Stimulated activated memory B cell treated with anti-CD40 and anti-IgM and Interleukin-4, amounts not matched to agents 10 μg/mL and 1 μg/mL and 100 μg/mL, for 72 hours (primary cell): ENCODE measurements around the gene FXYD2.

ENCODE experiments used
- ATAC-seq: fragments of 150-1000 bp; cut with Tn5 transposase; 2 replicates; pipeline ENCODE4 v1.10.0; 2021
- H3K27ac Mint-ChIP-seq: one replicate; pipeline ENCODE4 v1.8.0; 2022; ENCODE audit warnings: mild to moderate bottlenecking, mixed read lengths
- H3K27me3 Mint-ChIP-seq: one replicate; pipeline ENCODE4 v1.8.0; 2022; ENCODE audit warnings: mixed read lengths
- H3K36me3 Mint-ChIP-seq: one replicate; pipeline ENCODE4 v1.8.0; 2022; ENCODE audit warnings: mixed read lengths
- H3K4me1 Mint-ChIP-seq: one replicate; pipeline ENCODE4 v1.8.0; 2022; ENCODE audit warnings: mixed read lengths
- H3K4me3 Mint-ChIP-seq: one replicate; pipeline ENCODE4 v1.8.0; 2022; ENCODE audit warnings: mild to moderate bottlenecking, moderate library complexity, mixed read lengths
- H3K9me3 Mint-ChIP-seq: one replicate; pipeline ENCODE4 v1.8.0; 2022; ENCODE audit warnings: mixed read lengths

Gene FXYD2

GRCh38 chr11:117832511-117832910 is 8.0 kb upstream of the FXYD2 start:
- Mint-ChIP-seq H3K4me1 (peaks cover 58% of the 10 kb centered on the region), H3K36me3 (no peaks in the 10 kb centered on the region), H3K27me3 (peaks cover 43% of the 10 kb centered on the region), H3K27ac (no peak overlapping the region), H3K4me3 (no peak overlapping the region), H3K9me3 (no peaks in the 10 kb centered on the region)
- no peak for ATAC-seq

DNA sequence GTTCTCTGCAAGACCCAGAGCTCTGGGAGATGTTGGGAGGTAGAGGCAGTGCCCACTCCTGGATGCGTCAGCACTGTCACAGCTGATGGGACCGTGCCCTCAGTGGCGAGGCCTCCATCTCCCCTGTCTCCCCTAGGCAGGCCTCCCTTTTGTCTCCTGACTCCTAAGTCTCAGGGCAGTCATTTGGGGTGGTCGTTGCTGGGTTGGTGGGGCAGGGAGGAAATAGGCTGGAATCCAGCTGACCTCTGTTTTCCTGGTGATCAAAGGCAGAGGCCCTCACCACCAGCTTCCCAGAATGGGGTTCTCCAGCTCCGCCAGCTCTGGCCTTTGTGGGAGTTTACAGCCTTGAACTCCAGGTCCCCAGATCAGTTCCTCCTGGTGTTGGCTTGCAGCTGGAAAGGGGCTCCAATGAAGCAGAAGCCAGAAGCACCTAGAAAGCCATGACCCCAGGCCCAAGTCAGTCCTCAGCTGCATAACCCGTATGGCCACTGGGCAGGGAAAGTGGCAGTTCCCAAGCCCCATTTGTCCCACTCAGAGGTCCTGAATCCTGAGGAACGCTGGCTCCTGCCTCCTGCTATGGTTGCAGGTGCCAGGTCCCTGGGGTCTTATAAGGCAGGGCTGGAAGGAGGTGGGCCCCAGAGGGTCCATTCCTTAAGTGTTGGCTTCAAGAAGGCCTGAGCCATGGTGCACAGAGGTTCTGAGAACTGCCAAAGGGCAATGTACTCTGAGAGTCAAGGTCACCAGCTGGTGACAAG is 7.3 kb upstream of the FXYD2 start:
- no peak for ATAC-seq
- peaks cover 40% of the 10 kb centered on the region for H3K27me3 Mint-ChIP-seq
- no peaks in the 10 kb centered on the region for H3K9me3 Mint-ChIP-seq
- H3K4me1 Mint-ChIP-seq: peaks cover 62% of the 10 kb centered on the region
- H3K36me3 Mint-ChIP-seq: no peaks in the 10 kb centered on the region
- no peak overlapping the region for H3K27ac Mint-ChIP-seq
- no peak overlapping the region for H3K4me3 Mint-ChIP-seq

DNA sequence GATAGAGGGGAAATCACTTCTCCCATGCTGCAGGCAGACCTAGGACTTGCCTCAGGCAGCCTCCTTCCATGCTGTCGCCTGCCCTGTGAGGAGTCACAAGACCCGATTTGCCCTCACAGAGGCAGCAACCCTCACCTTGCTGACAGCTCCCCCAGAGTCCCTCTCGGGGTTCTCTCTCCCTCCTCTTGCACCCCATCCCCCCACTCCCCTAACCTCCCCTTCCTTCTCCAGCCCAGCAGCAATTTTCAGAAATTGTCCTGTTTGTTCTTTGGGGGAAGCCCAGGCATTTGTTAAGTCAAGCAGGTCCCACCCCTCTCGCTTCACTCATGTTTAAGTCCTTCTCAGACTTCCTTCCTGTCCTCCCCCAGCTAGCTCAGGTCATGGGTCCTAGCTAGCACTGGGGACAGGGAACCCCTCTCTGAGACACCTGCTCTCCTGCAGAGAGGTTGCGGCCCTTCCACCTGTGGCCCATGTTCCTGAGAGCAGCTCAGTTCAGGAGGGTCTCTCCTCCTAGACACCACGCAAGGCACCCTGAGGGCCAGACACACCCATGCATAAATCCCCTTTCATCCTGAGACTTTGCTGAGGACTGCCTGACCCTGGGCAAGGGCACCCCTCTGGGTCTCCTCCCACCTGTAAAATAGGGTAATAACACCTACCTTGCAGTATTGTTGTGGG is 6.3 kb upstream of the FXYD2 start:
- Mint-ChIP-seq H3K9me3 (no peaks in the 10 kb centered on the region), H3K36me3 (no peaks in the 10 kb centered on the region), H3K4me3 (peak overlapping the region; percentile 15), H3K4me1 (peaks cover 65% of the 10 kb centered on the region), H3K27me3 (peaks cover 35% of the 10 kb centered on the region), H3K27ac (peak overlapping the region; percentile 89)
- ATAC-seq: no peak

DNA sequence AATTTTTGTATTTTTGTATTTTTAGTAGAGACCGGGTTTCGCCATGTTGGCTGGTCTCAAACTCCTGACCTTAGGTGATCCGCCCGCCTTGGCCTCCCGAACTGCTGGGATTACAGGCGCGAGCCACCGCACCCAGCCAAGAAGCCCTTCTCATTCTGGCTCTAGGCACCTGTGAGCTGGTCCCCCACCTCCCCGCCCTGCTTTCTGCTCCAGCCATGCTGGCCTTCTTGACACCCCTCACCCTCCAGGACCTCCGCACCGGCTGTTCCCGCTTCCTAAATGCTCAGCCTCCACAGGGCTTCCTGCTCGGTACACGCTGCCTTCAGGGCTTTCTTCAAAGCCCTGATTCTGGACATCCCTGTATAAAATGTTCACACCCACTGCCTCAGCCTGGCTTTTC is 5.5 kb upstream of the FXYD2 start:
- peaks cover 35% of the 10 kb centered on the region for H3K27me3 Mint-ChIP-seq
- peak overlapping the region; percentile 89 for H3K27ac Mint-ChIP-seq
- H3K4me1 Mint-ChIP-seq: peaks cover 62% of the 10 kb centered on the region
- H3K9me3 Mint-ChIP-seq: no peaks in the 10 kb centered on the region
- H3K36me3 Mint-ChIP-seq: no peaks in the 10 kb centered on the region
- H3K4me3 Mint-ChIP-seq: peak overlapping the region; percentile 29
- ATAC-seq: no peak

DNA sequence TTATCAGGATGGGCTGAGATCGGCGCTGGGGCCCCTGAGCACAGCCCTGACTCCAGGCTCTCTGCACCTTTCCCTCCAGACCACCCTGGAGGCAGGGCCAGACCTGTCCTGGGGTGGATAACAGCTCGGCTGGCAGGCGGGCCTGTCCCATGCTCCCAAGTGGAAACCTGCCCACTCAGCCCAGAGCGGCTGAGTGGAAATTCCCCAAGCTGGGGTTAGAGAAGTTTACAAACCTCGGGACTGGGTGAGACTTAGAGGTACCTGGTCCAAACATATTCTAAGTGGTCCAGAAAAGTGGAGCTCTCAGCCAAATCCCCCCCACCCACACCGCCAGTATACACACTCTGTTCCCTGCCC is 4.8 kb upstream of the FXYD2 start:
- ATAC-seq: peak; percentile 14
- H3K9me3 Mint-ChIP-seq: no peaks in the 10 kb centered on the region
- H3K4me3 Mint-ChIP-seq: peak overlapping the region; percentile 48
- peak overlapping the region; percentile 89 for H3K27ac Mint-ChIP-seq
- peaks cover 38% of the 10 kb centered on the region for H3K27me3 Mint-ChIP-seq
- no peaks in the 10 kb centered on the region for H3K36me3 Mint-ChIP-seq
- peaks cover 58% of the 10 kb centered on the region for H3K4me1 Mint-ChIP-seq

DNA sequence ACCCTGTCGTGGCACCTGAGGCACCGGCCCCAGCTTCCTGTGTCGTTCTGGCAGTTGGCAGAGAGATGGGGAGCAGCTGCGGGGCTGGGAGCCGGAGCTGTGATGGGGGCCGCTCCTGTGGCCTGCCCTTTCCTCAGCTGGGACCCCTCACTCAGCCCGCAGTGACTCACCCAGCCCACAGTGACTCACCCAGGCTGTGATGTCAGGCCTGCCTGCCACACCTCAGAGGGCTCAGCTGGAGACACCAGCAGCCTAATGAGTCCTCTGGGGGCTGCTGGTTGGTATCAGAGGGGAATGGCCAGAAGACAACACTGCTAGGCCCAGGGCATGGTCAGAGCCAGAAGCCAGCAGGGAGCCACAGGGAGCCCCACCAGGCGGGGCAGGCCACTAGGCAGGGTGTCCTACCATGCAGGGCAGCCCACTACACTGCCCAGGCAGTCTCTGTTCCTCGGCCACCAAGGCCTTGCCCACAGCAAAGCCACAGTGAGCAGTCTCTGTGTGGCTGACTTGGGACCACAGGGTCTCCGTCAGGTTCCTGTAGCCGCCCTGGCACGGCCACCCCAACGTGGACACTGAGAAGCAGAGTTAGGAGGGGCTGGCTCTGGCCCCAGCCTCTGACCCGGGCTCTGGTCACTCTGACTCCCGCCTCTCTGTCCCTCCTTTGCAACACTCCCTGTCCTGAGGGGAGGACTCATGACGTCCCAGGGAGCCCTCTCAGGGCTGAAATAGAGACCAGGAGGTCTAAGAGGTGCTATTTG is 4.2 kb upstream of the FXYD2 start:
- peak overlapping the region; percentile 50 for H3K4me3 Mint-ChIP-seq
- no peaks in the 10 kb centered on the region for H3K9me3 Mint-ChIP-seq
- no peaks in the 10 kb centered on the region for H3K36me3 Mint-ChIP-seq
- peak; percentile 94 for ATAC-seq
- H3K4me1 Mint-ChIP-seq: peaks cover 58% of the 10 kb centered on the region
- H3K27me3 Mint-ChIP-seq: peaks cover 42% of the 10 kb centered on the region
- peak overlapping the region; percentile 89 for H3K27ac Mint-ChIP-seq

GRCh38 chr11:117827521-117828511 is 3.3 kb upstream of the FXYD2 start:
- H3K4me3 Mint-ChIP-seq: peak overlapping the region; percentile 50
- peaks cover 42% of the 10 kb centered on the region for H3K27me3 Mint-ChIP-seq
- peak overlapping the region; percentile 89 for H3K27ac Mint-ChIP-seq
- ATAC-seq: peak; percentile 25
- no peaks in the 10 kb centered on the region for H3K36me3 Mint-ChIP-seq
- H3K9me3 Mint-ChIP-seq: no peaks in the 10 kb centered on the region
- peaks cover 56% of the 10 kb centered on the region for H3K4me1 Mint-ChIP-seq

DNA sequence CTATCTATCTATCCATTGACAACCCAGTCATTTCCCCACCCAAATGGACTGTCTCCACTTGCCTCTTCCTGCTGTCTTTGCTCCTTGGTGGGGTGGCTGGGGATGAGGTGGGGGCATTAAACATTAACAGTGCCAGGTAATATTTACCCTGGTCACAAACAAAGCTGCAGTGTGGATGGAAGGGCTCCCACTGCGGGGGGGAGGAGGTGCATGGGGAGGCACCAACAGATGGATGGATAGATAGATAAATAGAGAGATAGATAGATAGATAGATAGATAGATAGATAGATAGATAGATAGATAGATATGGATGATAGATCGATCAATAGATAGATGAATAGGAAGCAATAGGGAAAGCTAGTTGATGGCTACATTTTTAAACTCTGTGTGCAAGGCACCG is 2.3 kb upstream of the FXYD2 start:
- Mint-ChIP-seq H3K27me3 (peaks cover 42% of the 10 kb centered on the region), H3K36me3 (no peaks in the 10 kb centered on the region), H3K4me3 (no peak overlapping the region), H3K4me1 (peaks cover 63% of the 10 kb centered on the region), H3K27ac (peak overlapping the region; percentile 26), H3K9me3 (no peaks in the 10 kb centered on the region)
- no peak for ATAC-seq

DNA sequence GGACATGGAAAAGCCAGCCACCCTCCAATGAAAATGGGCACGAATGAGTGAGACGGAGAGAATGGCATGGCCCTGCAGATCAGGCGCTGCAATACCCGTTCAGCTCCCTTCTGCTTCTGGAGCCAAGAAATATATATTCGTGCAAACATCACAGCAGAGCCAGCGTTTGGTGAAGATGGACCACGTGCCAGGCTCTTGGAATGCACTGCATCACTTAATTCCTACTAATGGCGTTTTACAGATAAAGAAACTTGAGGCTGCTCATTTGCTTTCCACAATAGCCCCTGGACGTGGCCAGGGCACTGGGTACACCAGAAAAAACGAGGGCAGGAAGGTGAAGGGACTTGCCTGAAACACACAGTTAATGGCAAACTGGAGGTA is 1.6 kb upstream of the FXYD2 start:
- ATAC-seq: no peak
- Mint-ChIP-seq H3K27me3 (peaks cover 41% of the 10 kb centered on the region), H3K4me1 (peaks cover 63% of the 10 kb centered on the region), H3K36me3 (no peaks in the 10 kb centered on the region), H3K9me3 (no peaks in the 10 kb centered on the region), H3K27ac (no peak overlapping the region), H3K4me3 (no peak overlapping the region)

GRCh38 chr11:117825538-117826189 is 1.1 kb upstream of the FXYD2 start:
- Mint-ChIP-seq H3K9me3 (no peaks in the 10 kb centered on the region), H3K4me3 (no peak overlapping the region), H3K27ac (no peak overlapping the region), H3K4me1 (peaks cover 58% of the 10 kb centered on the region), H3K36me3 (no peaks in the 10 kb centered on the region), H3K27me3 (peaks cover 36% of the 10 kb centered on the region)
- no peak for ATAC-seq

- no peak for ATAC-seq
- peaks cover 54% of the 10 kb centered on the region for H3K4me1 Mint-ChIP-seq
- no peak overlapping the region for H3K4me3 Mint-ChIP-seq
- H3K27me3 Mint-ChIP-seq: peaks cover 28% of the 10 kb centered on the region
- H3K9me3 Mint-ChIP-seq: no peaks in the 10 kb centered on the region
- no peaks in the 10 kb centered on the region for H3K36me3 Mint-ChIP-seq
- H3K27ac Mint-ChIP-seq: peak overlapping the region; percentile 65
These were observed 561 bp downstream of the FXYD2 start for GRCh38 chr11:117823946-117824420.

DNA sequence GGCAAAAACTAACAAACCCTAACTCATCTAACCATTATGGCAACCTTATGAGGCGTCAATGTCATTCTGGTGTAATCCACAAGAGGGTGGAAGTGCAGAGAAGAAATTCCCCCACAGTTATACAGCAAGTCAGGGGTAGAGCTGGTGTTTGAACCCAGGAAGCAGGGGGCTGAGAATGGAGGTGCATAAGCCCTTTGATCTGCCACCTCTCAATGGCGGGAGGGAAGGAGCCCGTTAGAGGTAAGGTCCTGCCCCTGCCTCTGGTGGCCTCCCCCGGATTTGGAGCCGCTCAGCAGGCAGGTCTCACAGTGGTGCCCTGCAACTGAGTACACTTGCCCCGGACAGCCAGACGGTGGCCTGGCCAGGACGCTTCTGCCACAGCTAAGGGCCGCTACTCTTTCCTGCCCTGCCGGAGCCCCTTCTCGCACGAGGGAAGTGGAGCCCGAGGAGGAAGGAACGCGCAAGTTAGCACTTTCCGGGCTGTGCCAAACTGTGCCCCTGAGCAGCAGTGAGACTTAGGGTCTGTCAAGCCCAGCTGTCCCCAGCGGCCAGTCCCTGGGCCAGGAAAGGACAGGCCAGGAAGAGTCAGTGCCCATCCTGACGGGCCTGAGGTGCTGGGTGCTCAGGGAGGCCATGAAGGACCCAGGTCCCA is 1.1 kb downstream of the FXYD2 start:
- Mint-ChIP-seq H3K27ac (no peak overlapping the region), H3K27me3 (peaks cover 28% of the 10 kb centered on the region), H3K4me3 (no peak overlapping the region), H3K36me3 (no peaks in the 10 kb centered on the region), H3K9me3 (no peaks in the 10 kb centered on the region), H3K4me1 (peaks cover 54% of the 10 kb centered on the region)
- peak; percentile 7 for ATAC-seq

- Mint-ChIP-seq H3K36me3 (no peaks in the 10 kb centered on the region), H3K4me1 (peaks cover 54% of the 10 kb centered on the region), H3K9me3 (no peaks in the 10 kb centered on the region), H3K27me3 (peaks cover 28% of the 10 kb centered on the region), H3K27ac (peak overlapping the region; percentile 34), H3K4me3 (no peak overlapping the region)
- no peak for ATAC-seq
These were observed 2.2 kb downstream of the FXYD2 start for GRCh38 chr11:117822074-117823033.
